Sigmoid colon (tissue), 4 donors: ENCODE data around the gene SPTAN1.
"Not testable (repeated sequence)": the region's sequence is repeated elsewhere in the genome, so short reads cannot be mapped to it uniquely, and the experiment has no call there.

Experiments used
- CTCF ChIP-seq, 4 experiments: fragments of 450-650 bp in 3 of 4; fragments of 200-600 bp in 1 of 4; IDR thresholded peaks; one replicate each; pipeline ENCODE4 v1.5.1; 2016 to 2019; ENCODE audit warnings: antibody characterized with exemption in 4 of 4, mild to moderate bottlenecking in 3 of 4, moderate library complexity in 2 of 4
- EP300 ChIP-seq, 4 donors: sonication (generic); formaldehyde crosslinking; IDR thresholded peaks; one replicate each; pipeline ENCODE4 v1.6.1; 2017; ENCODE audit warnings: antibody characterized with exemption in 4 of 4
- POLR2AphosphoS5 ChIP-seq, 4 donors: sonication (generic); formaldehyde crosslinking; IDR thresholded peaks; one replicate each; pipeline ENCODE4 v1.6.1; 2017; ENCODE audit warnings: antibody characterized with exemption in 4 of 4

DNA sequence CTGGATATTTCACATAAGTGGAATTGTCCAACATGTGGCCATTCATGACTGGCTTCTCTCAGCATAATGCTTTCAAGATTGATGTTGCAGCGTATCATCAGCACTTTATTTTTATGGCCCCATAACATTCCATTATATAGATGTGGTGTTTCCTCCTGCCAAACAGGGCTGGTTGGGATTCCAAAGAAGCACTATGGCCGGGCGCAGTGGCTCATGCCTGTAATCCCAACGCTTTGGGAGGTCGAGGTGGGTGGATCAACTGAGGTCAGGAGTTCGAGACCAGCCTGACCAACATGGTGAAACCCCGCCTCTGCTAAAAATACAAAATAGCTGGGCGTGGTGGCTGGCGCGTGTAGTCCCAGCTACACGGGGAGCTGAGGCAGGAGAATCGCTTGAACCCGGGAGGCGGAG is 49.0 kb upstream of the SPTAN1 start:
- not testable (repeated sequence) for TF ChIP-seq CTCF, EP300, POLR2AphosphoS5 (IDR thresholded peaks at IDR 0.05)
